H1 (cell line): ENCODE results near the gene BTBD9. TPM values are rescaled to one million over a fixed set of nuclear protein-coding genes. Genes with fewer than 3 reads are reported as not detected.

ENCODE experiments used
- CTCF ChIA-PET: fragments of 300-600 bp; sonication (Branson Sonifier 250); formaldehyde crosslinking; loops from one replicate; lab custom pipeline; 2021; ENCODE audit not compliant: partially characterized antibody; lab: Charles Lee
- POLR2A ChIA-PET: fragments of 300-600 bp; sonication (Branson Sonifier 250); formaldehyde crosslinking; loops from one replicate; lab custom pipeline; 2021; ENCODE audit warnings: inconsistent platforms; ENCODE audit not compliant: partially characterized antibody; lab: Charles Lee
- DNase-seq, 2 experiments: peaks; one replicate each; pipeline versions ENCODE4 v3.0.0 to v3.0.0-alpha.2; 2010 to 2022; ENCODE audit warnings: low spot score in 2 of 2, low read depth in 1 of 2, mixed read lengths in 1 of 2
- FAIRE-seq: peaks from 2 replicates; lab custom pipeline; 2011; peaks lifted over from hg19 to GRCh38; lab: Jason Lieb, UNC
- H2AFZ ChIP-seq: 2 replicates; pipeline ENCODE4 v1.8.1; 2012; ENCODE audit warnings: low read length, inconsistent platforms
- H2AK5ac ChIP-seq: 2 replicates; pipeline ENCODE4 v1.6.1; 2013; ENCODE audit warnings: low read depth, low read length
- H2BK120ac ChIP-seq: replicated peaks from 2 replicates; pipeline ENCODE3; 2013; ENCODE audit warnings: low read depth, low read length, inconsistent platforms
- H2BK12ac ChIP-seq: 2 replicates; pipeline ENCODE4 v1.6.1; 2013; ENCODE audit warnings: low read depth, low read length
- H2BK15ac ChIP-seq: 2 replicates; pipeline ENCODE4 v1.6.1; 2013; ENCODE audit warnings: low read length
- H2BK20ac ChIP-seq: 2 replicates; pipeline ENCODE4 v1.6.1; 2013; ENCODE audit warnings: low read length
- H2BK5ac ChIP-seq: 2 replicates; pipeline ENCODE4 v1.6.1; 2013; ENCODE audit warnings: low read depth, low read length
- H3K14ac ChIP-seq: 2 replicates; pipeline ENCODE4 v1.6.1; 2013; ENCODE audit warnings: inconsistent platforms; ENCODE audit not compliant: insufficient read length
- H3K18ac ChIP-seq: 2 replicates; pipeline ENCODE4 v1.6.1; 2013; ENCODE audit warnings: low read length; ENCODE audit errors: extremely low read depth
- H3K23ac ChIP-seq: 2 replicates; pipeline ENCODE4 v1.6.1; 2013; ENCODE audit warnings: inconsistent platforms; ENCODE audit not compliant: insufficient read length
- H3K23me2 ChIP-seq: 2 replicates; pipeline ENCODE4 v1.6.1; 2013; ENCODE audit warnings: low read depth, low read length
- H3K27ac ChIP-seq: 2 replicates; pipeline ENCODE4 v1.6.1; 2011; ENCODE audit warnings: low read depth, low read length, inconsistent platforms
- H3K27me3 ChIP-seq, 4 experiments: replicated peaks in 1 of 4; 1 replicate in 1 of 4; 2 replicates in 3 of 4; pipeline versions ENCODE4 v1.6.1 to v1.8.1; 2011 to 2013; ENCODE audit warnings: low read length in 3 of 4, mild to moderate bottlenecking in 3 of 4, inconsistent platforms in 2 of 4, mixed read lengths in 2 of 4, moderate library complexity in 1 of 4; ENCODE audit not compliant: control insufficient read depth in 3 of 4, insufficient read depth in 3 of 4; ENCODE audit errors: extremely low read depth in 1 of 4
- H3K36me3 ChIP-seq, 4 experiments: 2 replicates each; pipeline versions ENCODE4 v1.6.1 to v1.8.1; 2011 to 2013; ENCODE audit warnings: mild to moderate bottlenecking in 4 of 4, low read length in 3 of 4, moderate library complexity in 2 of 4, control low read depth in 1 of 4, inconsistent platforms in 1 of 4; ENCODE audit not compliant: insufficient read depth in 4 of 4, control insufficient read depth in 2 of 4
- H3K4ac ChIP-seq: replicated peaks from 2 replicates; pipeline ENCODE3; 2013; ENCODE audit warnings: low read length, low read depth, mixed read lengths, inconsistent platforms; ENCODE audit not compliant: insufficient read length
- H3K4me1 ChIP-seq, 4 experiments: replicated peaks in 1 of 4; 1 replicate in 1 of 4; 2 replicates in 3 of 4; pipeline versions ENCODE4 v1.6.1 to v1.8.1; 2011 to 2013; ENCODE audit warnings: low read length in 3 of 4, inconsistent platforms in 2 of 4, mixed read lengths in 1 of 4; ENCODE audit not compliant: insufficient read depth in 4 of 4, control insufficient read depth in 3 of 4
- H3K4me2 ChIP-seq, 2 experiments: 2 replicates each; pipeline versions ENCODE4 v1.6.1 to v1.8.1; 2011 to 2013; ENCODE audit warnings: low read depth in 2 of 2, low read length in 2 of 2, control low read depth in 1 of 2, inconsistent platforms in 1 of 2, mild to moderate bottlenecking in 1 of 2; ENCODE audit not compliant: insufficient read depth in 1 of 2
- H3K4me3 ChIP-seq, 4 experiments: fragments of 200-600, 300-600 bp in 1 of 4; sonication (generic), shearing (Covaris generic), sonication (Bioruptor Twin) in 1 of 4; 2 replicates each; pipeline versions ENCODE4 v1.5.1 to v1.8.1; 2011 to 2016; ENCODE audit warnings: low read length in 4 of 4, low read depth in 3 of 4, control low read depth in 2 of 4, inconsistent platforms in 2 of 4, mild to moderate bottlenecking in 2 of 4, mixed read lengths in 1 of 4, moderate library complexity in 1 of 4; ENCODE audit not compliant: insufficient read depth in 2 of 4; ENCODE audit errors: extremely low read depth in 1 of 4
- H3K56ac ChIP-seq: replicated peaks from 2 replicates; pipeline ENCODE3; 2013; ENCODE audit warnings: low read depth, mild to moderate bottlenecking, mixed read lengths, low read length, inconsistent platforms; ENCODE audit not compliant: insufficient read length
- H3K79me1 ChIP-seq: 2 replicates; pipeline ENCODE4 v1.6.1; 2013; ENCODE audit warnings: low read depth, low read length, control low read depth
- H3K79me2 ChIP-seq, 2 experiments: 2 replicates each; pipeline versions ENCODE4 v1.6.1 to v1.8.1; 2012 to 2013; ENCODE audit warnings: low read length in 2 of 2, mild to moderate bottlenecking in 2 of 2, inconsistent platforms in 1 of 2; ENCODE audit not compliant: insufficient read depth in 2 of 2, control insufficient read depth in 1 of 2
- H3K9ac ChIP-seq, 4 experiments: replicated peaks in 1 of 4; 1 replicate in 1 of 4; 2 replicates in 3 of 4; pipeline versions ENCODE4 v1.6.1 to v1.8.1; 2011 to 2013; ENCODE audit warnings: low read depth in 3 of 4, low read length in 3 of 4, control low read depth in 2 of 4, mild to moderate bottlenecking in 2 of 4, moderate library complexity in 2 of 4, inconsistent platforms in 1 of 4; ENCODE audit errors: extremely low read depth in 1 of 4
- H3K9me3 ChIP-seq, 2 experiments: 2 replicates each; pipeline versions ENCODE4 v1.6.1 to v1.8.1; 2012 to 2013; ENCODE audit warnings: mild to moderate bottlenecking in 2 of 2, moderate library complexity in 2 of 2, control low read depth in 1 of 2, inconsistent platforms in 1 of 2, low read depth in 1 of 2, low read length in 1 of 2, mixed read lengths in 1 of 2; ENCODE audit not compliant: insufficient read depth in 2 of 2
- H4K20me1 ChIP-seq, 2 experiments: replicated peaks in 1 of 2; 2 replicates each; pipeline versions ENCODE3 to v1.8.1; 2011 to 2013; ENCODE audit warnings: inconsistent platforms in 2 of 2, low read length in 2 of 2, mild to moderate bottlenecking in 1 of 2; ENCODE audit not compliant: insufficient read depth in 2 of 2, control insufficient read depth in 1 of 2
- H4K5ac ChIP-seq: 2 replicates; pipeline ENCODE4 v1.6.1; 2013; ENCODE audit warnings: low read length, low read depth, mixed read lengths, inconsistent platforms; ENCODE audit not compliant: insufficient read length
- H4K8ac ChIP-seq: 2 replicates; pipeline ENCODE4 v1.8.0; 2013; ENCODE audit warnings: mild to moderate bottlenecking, moderate library complexity, low read length, inconsistent platforms; ENCODE audit not compliant: insufficient read depth; ENCODE audit errors: extremely low read depth
- H4K91ac ChIP-seq: replicated peaks from 2 replicates; pipeline ENCODE3; 2013; ENCODE audit warnings: low read length, mixed read lengths, inconsistent platforms; ENCODE audit not compliant: insufficient read length
- CHD1 ChIP-seq: IDR thresholded peaks from 2 replicates; pipeline ENCODE4 v1.6.1; 2012; ENCODE audit warnings: low read depth, low read length, improper control_type of control experiment
- EGR1 ChIP-seq: IDR thresholded peaks from 2 replicates; pipeline ENCODE4 v1.6.1; 2011; ENCODE audit warnings: low read depth, low read length, borderline replicate concordance
- GTF2F1 ChIP-seq: IDR thresholded peaks from 2 replicates; pipeline ENCODE4 v1.6.1; 2012; ENCODE audit warnings: low read depth, low read length, improper control_type of control experiment, borderline replicate concordance
- RAD21 ChIP-seq, 2 experiments: IDR thresholded peaks in 1 of 2; conservative IDR thresholded peaks in 1 of 2; 2 replicates each; pipeline ENCODE4 v1.6.1; 2011; ENCODE audit warnings: low read depth in 2 of 2, low read length in 2 of 2, improper control_type of control experiment in 1 of 2, inconsistent platforms in 1 of 2, mild to moderate bottlenecking in 1 of 2, moderate library complexity in 1 of 2
- SAP30 ChIP-seq: fragments of 300-600 bp; sonication (generic); IDR thresholded peaks from 2 replicates; pipeline ENCODE4 v1.7.1; 2012; ENCODE audit warnings: low read length, moderate library complexity, mild to moderate bottlenecking, inconsistent platforms; ENCODE audit not compliant: insufficient read depth, insufficient replicate concordance
- SP1 ChIP-seq: IDR thresholded peaks from 2 replicates; pipeline ENCODE4 v1.6.1; 2011; ENCODE audit warnings: low read depth, low read length
- SP2 ChIP-seq: IDR thresholded peaks from 2 replicates; pipeline ENCODE4 v1.6.1; 2012; ENCODE audit warnings: mild to moderate bottlenecking, low read length, inconsistent platforms
- TAF1 ChIP-seq: IDR thresholded peaks from 2 replicates; pipeline ENCODE4 v1.6.1; 2011; ENCODE audit warnings: mild to moderate bottlenecking, low read depth, low read length
- ZNF274 ChIP-seq: IDR thresholded peaks from 2 replicates; pipeline ENCODE4 v1.7.0; 2012; ENCODE audit warnings: low read length, borderline replicate concordance; ENCODE audit errors: extremely low read depth
- WGBS, 2 experiments: shearing (Covaris generic) in 1 of 2; methylation state at CpG; one replicate each; pipeline versions ENCODE4 v1.1.6 to v1.1.7; 2013 to 2015; ENCODE audit warnings: low lambda C conversion rate in 2 of 2, mixed read lengths in 2 of 2, inconsistent platforms in 1 of 2, low coverage in 1 of 2, missing lambda C conversion rate in 1 of 2; ENCODE audit not compliant: insufficient replicate concordance in 2 of 2, insufficient coverage in 1 of 2, insufficient read length in 1 of 2; ENCODE audit errors: extremely low coverage in 1 of 2, missing lambda C conversion rate in 1 of 2; 5-methylcytosine and 5-hydroxymethylcytosine counted together
- polyA plus RNA-seq, 7 experiments: library from polyadenylated mRNA; depleted of rRNA in 3 of 7; stranded (reverse) in 5 of 7; unstranded in 2 of 7; fragments of >200 nt in 5 of 7; fragments of 200-250 nt in 2 of 7; gene quantifications; 1 replicate in 5 of 7; 2 replicates in 1 of 7; 4 replicates in 1 of 7; pipeline versions ENCODE4 v1.2.1 to v1.2.3, GENCODE V29; 2011 to 2013; ENCODE audit warnings: missing spikeins in 2 of 7, mixed read lengths in 2 of 7
- total RNA-seq: library from RNA; stranded (reverse); fragmentation: NEBNext Ultra II Directional; extraction: Animal tissue kit (Norgen Biotek cat#: 25700); gene quantifications from 2 replicates; pipeline ENCODE4 v1.2.1, GENCODE V29; 2021
- TF ChIP-seq, protein P1 (sequence below): IDR thresholded peaks from 2 replicates; pipeline ENCODE4 v1.6.1; 2012; ENCODE audit warnings: inconsistent platforms

Gene BTBD9
- total and polyA plus RNA-seq, 2 of the 8 experiments (the other 6 are each of a cell fraction or from before 2014, with no cell fraction given) = 0.92 to 4.1 TPM

DNA sequence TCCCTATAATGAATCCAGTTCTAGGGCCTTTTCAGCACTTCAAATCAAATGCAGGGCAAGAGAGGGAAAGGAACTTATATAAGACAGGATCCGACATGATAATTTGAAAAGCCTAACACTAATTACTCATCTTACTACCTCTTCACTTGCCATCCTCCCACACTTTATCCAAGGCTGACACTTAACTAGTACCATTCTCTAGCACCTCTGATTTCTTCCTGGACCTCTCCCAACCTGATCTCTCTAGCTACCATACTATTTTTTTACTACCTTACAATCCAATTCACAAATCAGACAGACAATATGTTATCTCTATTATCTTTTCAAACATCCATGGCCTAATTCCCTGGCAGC lies 50.4 kb downstream of the BTBD9 start:
- Histone ChIP-seq H3K14ac (no peak overlapping the region), H3K4me1 (no peaks in the 10 kb centered on the region)
- TF ChIP-seq TAF1 (no peak), CHD1 (no peak), SAP30 (no peak), GTF2F1 (no peak), SP2 (no peak), RAD21 (IDR thresholded peaks at IDR 0.05 in 1 of 2, conservative IDR thresholded peaks at IDR 0.05 in 1 of 2; ENCODE audit: low read depth in 2 of 2, low read length in 2 of 2) (no peak), ZNF274 (no peak), SP1 (no peak), EGR1 (no peak)
- TF ChIP-seq, protein P1, sequence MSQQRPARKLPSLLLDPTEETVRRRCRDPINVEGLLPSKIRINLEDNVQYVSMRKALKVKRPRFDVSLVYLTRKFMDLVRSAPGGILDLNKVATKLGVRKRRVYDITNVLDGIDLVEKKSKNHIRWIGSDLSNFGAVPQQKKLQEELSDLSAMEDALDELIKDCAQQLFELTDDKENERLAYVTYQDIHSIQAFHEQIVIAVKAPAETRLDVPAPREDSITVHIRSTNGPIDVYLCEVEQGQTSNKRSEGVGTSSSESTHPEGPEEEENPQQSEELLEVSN = no peak
- TF ChIP-seq, all 59 proteins: peak for 0
- Histone ChIP-seq H2AFZ (no peak overlapping the region), H3K4me3 (no peak overlapping the region), H2BK5ac (no peak overlapping the region), H3K9me3 (no peaks in the 10 kb centered on the region), H3K4ac (no peak overlapping the region), H3K79me2 (no peaks in the 10 kb centered on the region), H3K27ac (no peak overlapping the region), H3K36me3 (no peaks in the 10 kb centered on the region; a peak in 1 of 8 replicates), H3K18ac (no peak overlapping the region), H3K9ac (no peak overlapping the region), H2AK5ac (no peak overlapping the region), H3K27me3 (no peaks in the 10 kb centered on the region), H3K23ac (no peak overlapping the region), H3K79me1 (no peaks in the 10 kb centered on the region), H2BK12ac (no peak overlapping the region), H4K5ac (no peak overlapping the region), H4K8ac (no peak overlapping the region), H2BK120ac (no peak overlapping the region), H3K23me2 (no peaks in the 10 kb centered on the region), H2BK20ac (no peak overlapping the region), H3K56ac (no peak overlapping the region), H4K20me1 (no peaks in the 10 kb centered on the region), H3K4me2 (no peak overlapping the region), H4K91ac (no peak overlapping the region), H2BK15ac (no peak overlapping the region)
- FAIRE-seq = no peak
- no peak for DNase-seq
- POLR2A ChIA-PET = no interaction called here
- WGBS, 2 experiments = 100% methylated on average over 1 of the region's 1 CpG; no CpG with 5 or more reads in 1 of the 2 experiments
- CTCF ChIA-PET = interaction anchor here (1.2 to 1.4 kb wide), 2 partner anchors 9 to 83 kb away, joined by 3 to 4 read pairs; no protein-coding TSS in a partner anchor
